Thyroid gland (tissue), 4 donors: ENCODE results near the gene EBLN1. TPM values are rescaled to one million over a fixed set of nuclear protein-coding genes. Genes with fewer than 3 reads are reported as not detected.
A peak's percentile ranks its signal among the peaks of the same experiment; 100 is the strongest.

Experiments
- DNase-seq, 2 donors: peaks; one replicate each; pipeline ENCODE4 v3.0.0-alpha.2; 2019
- H3K27ac ChIP-seq, 3 donors: fragments of 200-600 bp; sonication (generic); 1 replicate in 2 of 3; 2 replicates in 1 of 3; pipeline ENCODE4 v1.5.1; 2016 to 2019; ENCODE audit warnings: mild to moderate bottlenecking in 1 of 3, moderate library complexity in 1 of 3
- H3K27me3 ChIP-seq: fragments of 200-600 bp; sonication (generic); one replicate; pipeline ENCODE4 v1.5.1; 2019
- H3K36me3 ChIP-seq, 2 donors: fragments of 200-600 bp; sonication (generic); one replicate each; pipeline ENCODE4 v1.5.1; 2016 to 2019
- H3K4me1 ChIP-seq, 2 donors: fragments of 200-600 bp; sonication (generic); one replicate each; pipeline ENCODE4 v1.5.1; 2017 to 2019
- H3K4me3 ChIP-seq, 3 donors: fragments of 200-600 bp; sonication (generic); replicated peaks in 1 of 3; 1 replicate in 2 of 3; 2 replicates in 1 of 3; pipeline ENCODE4 v1.5.1; 2016; ENCODE audit warnings: mild to moderate bottlenecking in 1 of 3
- H3K9me3 ChIP-seq: fragments of 200-600 bp; sonication (generic); one replicate; pipeline ENCODE4 v1.5.1; 2017
- POLR2A ChIP-seq, 2 donors: fragments of 450-650 bp; IDR thresholded peaks; one replicate each; pipeline ENCODE4 v1.6.1; 2017; ENCODE audit warnings: antibody characterized with exemption in 2 of 2, mild to moderate bottlenecking in 2 of 2, moderate library complexity in 1 of 2
- WGBS, 2 donors: methylation state at CpG; one replicate each; pipeline ENCODE4 v1.1.5; 2017; 5-methylcytosine and 5-hydroxymethylcytosine counted together
- intact Hi-C: fragments of 100-400 bp; cut with DNase I; formaldehyde crosslinking; loops from one replicate; pipeline ENCODE4 v1.15.1; 2023
- total RNA-seq, 4 donors: library from RNA; depleted of rRNA; stranded (reverse); fragments of >200 nt; gene quantifications; one replicate each; pipeline ENCODE4 v1.2.3, GENCODE V29; 2016
- TF ChIP-seq, protein P1 (sequence below), 6 experiments: fragments of 200-600 bp in 3 of 6; fragments of 450-650 bp in 3 of 6; sonication (generic) in 3 of 6; IDR thresholded peaks; one replicate each; pipeline ENCODE4 v1.5.1; 2016 to 2019; ENCODE audit warnings: antibody characterized with exemption in 6 of 6, mild to moderate bottlenecking in 2 of 6, inconsistent platforms in 1 of 6, moderate library complexity in 1 of 6

The EBLN1 gene
- total RNA-seq, 4 donors from 2014 or later, result not detected

GRCh38 chr10:22159979-22160378 lies 57.8 kb downstream of the EBLN1 start:
- Histone ChIP-seq H3K9me3 (no peaks in the 10 kb centered on the region), H3K27ac (no peak overlapping the region), H3K4me3 (no peak overlapping the region), H3K4me1 (peaks cover 7 to 13% of the 10 kb centered on the region in 2 donors), H3K36me3 (no peaks in the 10 kb centered on the region), H3K27me3 (no peaks in the 10 kb centered on the region)
- TF ChIP-seq POLR2A (IDR thresholded peaks at IDR 0.05), result no peak
- TF ChIP-seq, protein P1, sequence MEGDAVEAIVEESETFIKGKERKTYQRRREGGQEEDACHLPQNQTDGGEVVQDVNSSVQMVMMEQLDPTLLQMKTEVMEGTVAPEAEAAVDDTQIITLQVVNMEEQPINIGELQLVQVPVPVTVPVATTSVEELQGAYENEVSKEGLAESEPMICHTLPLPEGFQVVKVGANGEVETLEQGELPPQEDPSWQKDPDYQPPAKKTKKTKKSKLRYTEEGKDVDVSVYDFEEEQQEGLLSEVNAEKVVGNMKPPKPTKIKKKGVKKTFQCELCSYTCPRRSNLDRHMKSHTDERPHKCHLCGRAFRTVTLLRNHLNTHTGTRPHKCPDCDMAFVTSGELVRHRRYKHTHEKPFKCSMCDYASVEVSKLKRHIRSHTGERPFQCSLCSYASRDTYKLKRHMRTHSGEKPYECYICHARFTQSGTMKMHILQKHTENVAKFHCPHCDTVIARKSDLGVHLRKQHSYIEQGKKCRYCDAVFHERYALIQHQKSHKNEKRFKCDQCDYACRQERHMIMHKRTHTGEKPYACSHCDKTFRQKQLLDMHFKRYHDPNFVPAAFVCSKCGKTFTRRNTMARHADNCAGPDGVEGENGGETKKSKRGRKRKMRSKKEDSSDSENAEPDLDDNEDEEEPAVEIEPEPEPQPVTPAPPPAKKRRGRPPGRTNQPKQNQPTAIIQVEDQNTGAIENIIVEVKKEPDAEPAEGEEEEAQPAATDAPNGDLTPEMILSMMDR (IDR thresholded peaks at IDR 0.05), result no peak
- intact Hi-C loops, result no loop called here
- no peak for DNase-seq
- WGBS, 2 donors, result 72 to 77% methylated on average over 2 of the region's 2 CpGs

GRCh38 chr10:22159180-22159579 lies 58.6 kb downstream of the EBLN1 start:
- H3K27ac ChIP-seq, result no peak overlapping the region
- intact Hi-C loops, result no loop called here
- WGBS, 2 donors, result 35 to 42% methylated on average over 3 of the region's 3 CpGs
- TF ChIP-seq POLR2A (IDR thresholded peaks at IDR 0.05), result no peak
- no peaks in the 10 kb centered on the region for H3K27me3 ChIP-seq
- DNase-seq, result peak; percentile 26 to 44
- H3K9me3 ChIP-seq, result no peaks in the 10 kb centered on the region
- no peaks in the 10 kb centered on the region for H3K36me3 ChIP-seq
- H3K4me1 ChIP-seq, result peaks cover 7 to 13% of the 10 kb centered on the region in 2 donors
- H3K4me3 ChIP-seq, result no peak overlapping the region

Other genes with a start within 250 kb of the EBLN1 start
- gene DNAJC1, start 214.3 kb downstream of the EBLN1 start, total RNA-seq, result 100 to 1,000 TPM in 2 of 4 donors, 10 to 100 TPM in 2; 73.4 to 157 (median 95.6) TPM
- 10 to 100 TPM; 29.9 to 41.3 (median 31.4) TPM for gene COMMD3, start 98.4 kb upstream of the EBLN1 start, total RNA-seq
- gene BMI1, start 103.1 kb upstream of the EBLN1 start, total RNA-seq, result 10 to 100 TPM; 41.2 to 73.5 (median 59.0) TPM
- gene SPAG6, start 127.5 kb upstream of the EBLN1 start, total RNA-seq, result under 1 TPM in 1 of 4 donors, not detected in 3; 0.27 TPM